GM19351 (cell line): ENCODE measurements around the gene PARP15.
A peak's percentile ranks its signal among the peaks of the same experiment; 100 is the strongest.

ENCODE experiments used
- ATAC-seq: cut with Tn5 transposase; IDR thresholded peaks from one replicate; pipeline ENCODE4 v1.9.1; 2021; ENCODE audit warnings: mild to moderate bottlenecking, moderate library complexity; ENCODE audit not compliant: unreplicated experiment

PARP15 gene

GRCh38 chr3:122568755-122569154 is 8.7 kb upstream of the PARP15 start:
- ATAC-seq: no peak

GRCh38 chr3:122572940-122573412 is 4.5 kb upstream of the PARP15 start:
- ATAC-seq: no peak

- peak; percentile 81 for ATAC-seq
Observed at GRCh38 chr3:122576174-122576940, 1.1 kb upstream of the PARP15 start.

GRCh38 chr3:122578069-122578740 is 755 bp downstream of the PARP15 start:
- ATAC-seq: no peak

GRCh38 chr3:122580470-122580869 is 3.0 kb downstream of the PARP15 start:
- ATAC-seq: no peak

- ATAC-seq: no peak
Observed at GRCh38 chr3:122581622-122582021, 4.2 kb downstream of the PARP15 start.

GRCh38 chr3:122582390-122582789 is 4.9 kb downstream of the PARP15 start:
- no peak for ATAC-seq

GRCh38 chr3:122586098-122586497 is 8.6 kb downstream of the PARP15 start:
- no peak for ATAC-seq

- ATAC-seq: no peak
Observed at GRCh38 chr3:122586773-122587485, 9.5 kb downstream of the PARP15 start.

- ATAC-seq: no peak
Observed at GRCh38 chr3:122587572-122587971, 10.1 kb downstream of the PARP15 start.

- peak; percentile 89 for ATAC-seq
Observed at GRCh38 chr3:122589297-122589696, 11.8 kb downstream of the PARP15 start.

- ATAC-seq: no peak
Observed at GRCh38 chr3:122590610-122591009, 13.2 kb downstream of the PARP15 start.

GRCh38 chr3:122594025-122594424 is 16.6 kb downstream of the PARP15 start:
- ATAC-seq: no peak

- no peak for ATAC-seq
Observed at GRCh38 chr3:122598151-122598550, 20.7 kb downstream of the PARP15 start.

GRCh38 chr3:122598556-122598955 is 21.1 kb downstream of the PARP15 start:
- no peak for ATAC-seq

GRCh38 chr3:122602011-122602710 is 24.7 kb downstream of the PARP15 start:
- no peak for ATAC-seq

- ATAC-seq: no peak
Observed at GRCh38 chr3:122603056-122603455, 25.6 kb downstream of the PARP15 start.

- ATAC-seq: no peak
Observed at GRCh38 chr3:122606330-122606729, 28.9 kb downstream of the PARP15 start.

GRCh38 chr3:122608916-122609315 is 31.5 kb downstream of the PARP15 start:
- no peak for ATAC-seq

- peak; percentile 94 for ATAC-seq
Observed at GRCh38 chr3:122609798-122610559, 32.5 kb downstream of the PARP15 start.
